ENCODE data around the gene RIPOR3.
"Not testable (repeated sequence)": the region's sequence is repeated elsewhere in the genome, so short reads cannot be mapped to it uniquely, and the experiment has no call there.

Gene RIPOR3

GRCh38 chr20:50574108-50574507, 117.2 kb downstream of the RIPOR3 start:
- TF ChIP-seq GATA1 (IDR thresholded peaks at IDR 0.05; ENCODE audit: low read depth, low read length) (no peak), POLR2A (IDR thresholded peaks at IDR 0.05; ENCODE audit: low read length) (no peak)
- DNase-seq: no peak

GRCh38 chr20:50572938-50573777, 118.2 kb downstream of the RIPOR3 start:
- no peak for DNase-seq

DNA sequence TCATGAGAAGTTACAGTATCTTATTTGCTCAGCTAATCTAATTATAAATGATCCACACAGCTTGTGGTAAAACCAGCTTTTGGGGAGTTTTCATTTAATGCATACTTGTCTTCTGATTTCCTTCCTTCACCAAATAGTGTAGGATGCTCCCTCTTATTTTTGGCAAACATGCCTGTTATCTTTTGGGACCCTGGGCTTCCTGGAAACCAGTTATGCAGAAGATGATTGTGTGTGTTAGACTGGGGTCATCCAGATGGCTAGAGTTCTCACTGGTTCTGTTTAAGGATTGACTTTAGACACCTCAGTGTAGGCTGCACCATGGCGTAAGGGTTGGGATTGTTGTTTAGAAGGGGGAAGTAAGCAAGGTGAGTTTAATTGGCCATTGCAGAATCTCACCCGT, 119.9 kb downstream of the RIPOR3 start:
- no peak for TF ChIP-seq POLR2A (IDR thresholded peaks at IDR 0.05; ENCODE audit: low read length)
- no peak for TF ChIP-seq GATA1 (IDR thresholded peaks at IDR 0.05; ENCODE audit: low read depth, low read length)
- no peak for DNase-seq

More at GRCh38 chr20:50572938-50573777, 118.2 kb downstream of the RIPOR3 start:
- no peak for TF ChIP-seq GATA1 (IDR thresholded peaks at IDR 0.05; ENCODE audit: low read depth, low read length)
- no peak for TF ChIP-seq POLR2A (IDR thresholded peaks at IDR 0.05; ENCODE audit: low read length)

- DNase-seq: peak; percentile 43 to 47
- TF ChIP-seq GATA1 (IDR thresholded peaks at IDR 0.05; ENCODE audit: low read depth, low read length): no peak
- no peak for TF ChIP-seq POLR2A (IDR thresholded peaks at IDR 0.05; ENCODE audit: low read length)
Measured at GRCh38 chr20:50569864-50570836, 121.2 kb downstream of the RIPOR3 start.

- DNase-seq: not testable (repeated sequence)
Measured at GRCh38 chr20:50569487-50569863, 121.9 kb downstream of the RIPOR3 start.

DNA sequence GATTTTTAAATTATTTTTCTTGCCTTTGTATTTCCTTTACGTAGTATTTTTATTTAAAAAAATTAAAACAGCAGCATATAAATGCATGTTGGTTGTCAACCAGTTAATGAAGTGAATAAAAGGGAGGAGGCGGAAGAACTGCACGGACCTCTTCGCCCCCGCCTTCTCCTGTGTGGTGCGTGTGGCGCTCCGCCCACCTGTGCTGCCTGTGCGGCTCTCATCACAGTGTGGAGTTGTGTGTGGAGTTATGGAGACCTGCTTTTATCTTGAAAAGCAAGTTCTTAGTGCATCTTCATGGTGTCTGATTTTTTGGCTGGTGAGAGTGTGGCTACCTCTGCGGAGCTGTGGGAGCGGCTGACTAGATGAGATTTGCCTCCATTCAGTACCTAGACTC, 122.8 kb downstream of the RIPOR3 start:
- no peak for DNase-seq
- TF ChIP-seq POLR2A (IDR thresholded peaks at IDR 0.05; ENCODE audit: low read length) (no peak), GATA1 (IDR thresholded peaks at IDR 0.05; ENCODE audit: low read depth, low read length) (no peak)

DNA sequence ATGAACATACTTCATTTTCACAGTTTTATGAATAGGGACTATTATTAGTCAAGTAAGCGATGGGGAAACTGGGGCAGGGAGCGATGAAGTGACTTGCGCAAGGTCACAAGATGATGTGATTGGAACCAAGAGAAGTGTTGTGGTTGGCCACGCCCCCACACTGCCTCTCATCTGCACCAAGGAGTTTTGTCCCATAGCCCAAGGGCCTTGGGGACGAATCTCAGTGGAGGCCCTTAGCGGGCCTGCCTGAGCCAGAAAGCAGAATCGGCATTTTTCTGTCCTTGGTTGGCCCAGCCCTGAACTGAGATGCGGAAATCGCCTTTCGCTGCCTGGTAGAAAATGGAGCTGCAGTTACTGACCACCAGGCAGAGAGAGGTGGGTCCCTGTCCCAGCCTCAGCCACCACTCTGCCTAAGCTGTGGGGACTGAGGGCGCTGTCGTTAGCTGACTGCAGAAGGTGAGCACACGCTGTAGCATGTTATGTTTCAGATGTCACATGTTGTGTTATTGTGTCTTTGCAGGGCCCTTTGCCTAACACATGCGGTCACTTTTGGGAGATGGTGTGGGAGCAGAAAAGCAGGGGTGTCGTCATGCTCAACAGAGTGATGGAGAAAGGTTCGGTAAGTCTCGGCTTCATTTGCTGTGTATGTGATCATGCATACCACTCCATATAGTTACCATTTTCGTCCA, 123.3 kb downstream of the RIPOR3 start:
- no peak for DNase-seq
- TF ChIP-seq POLR2A (IDR thresholded peaks at IDR 0.05; ENCODE audit: low read length) (no peak), GATA1 (IDR thresholded peaks at IDR 0.05; ENCODE audit: low read depth, low read length) (no peak)

DNA sequence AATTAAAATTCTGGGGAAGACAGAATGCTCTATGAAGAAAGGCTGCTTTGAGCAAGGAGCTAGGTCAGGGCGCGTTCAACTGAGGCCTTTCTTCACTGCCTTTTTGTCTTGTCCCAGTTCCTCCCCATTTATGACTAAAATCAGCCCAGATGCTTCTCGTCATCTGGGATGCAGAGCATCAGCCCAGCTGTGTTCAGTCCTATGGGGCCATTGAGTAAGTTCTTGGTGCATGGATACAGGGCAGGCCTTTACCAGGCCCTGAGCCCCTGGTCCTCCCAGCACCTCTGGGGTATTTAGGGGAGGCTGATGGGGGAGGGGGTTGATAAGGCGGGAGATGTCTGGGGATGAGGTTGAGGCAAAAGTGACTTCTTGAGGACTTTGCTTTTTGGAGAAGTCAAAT, 125.5 kb downstream of the RIPOR3 start:
- no peak for DNase-seq
- TF ChIP-seq POLR2A (IDR thresholded peaks at IDR 0.05; ENCODE audit: low read length) (no peak), GATA1 (IDR thresholded peaks at IDR 0.05; ENCODE audit: low read depth, low read length) (no peak)

DNA sequence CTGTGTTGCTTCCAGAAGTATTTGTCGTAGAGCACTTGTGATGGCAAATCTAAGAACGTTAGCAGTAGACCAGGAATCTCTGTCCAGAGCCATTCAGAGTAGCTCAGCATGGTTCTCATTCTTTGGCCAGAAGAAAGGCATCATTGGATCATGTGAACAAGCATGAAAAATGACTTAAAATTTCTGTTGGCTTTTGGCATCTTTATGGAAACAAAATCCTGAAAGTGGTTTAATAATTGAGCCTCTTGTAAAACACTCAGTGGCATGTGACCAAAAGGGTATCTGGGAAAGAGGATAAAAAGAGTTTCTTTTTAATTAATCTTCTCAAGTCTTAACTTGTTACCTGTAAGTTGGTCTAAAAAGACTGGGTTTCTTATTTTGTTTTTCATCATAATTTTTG, 126.0 kb downstream of the RIPOR3 start:
- DNase-seq: no peak
- TF ChIP-seq POLR2A (IDR thresholded peaks at IDR 0.05; ENCODE audit: low read length) (no peak), GATA1 (IDR thresholded peaks at IDR 0.05; ENCODE audit: low read depth, low read length) (no peak)

DNA sequence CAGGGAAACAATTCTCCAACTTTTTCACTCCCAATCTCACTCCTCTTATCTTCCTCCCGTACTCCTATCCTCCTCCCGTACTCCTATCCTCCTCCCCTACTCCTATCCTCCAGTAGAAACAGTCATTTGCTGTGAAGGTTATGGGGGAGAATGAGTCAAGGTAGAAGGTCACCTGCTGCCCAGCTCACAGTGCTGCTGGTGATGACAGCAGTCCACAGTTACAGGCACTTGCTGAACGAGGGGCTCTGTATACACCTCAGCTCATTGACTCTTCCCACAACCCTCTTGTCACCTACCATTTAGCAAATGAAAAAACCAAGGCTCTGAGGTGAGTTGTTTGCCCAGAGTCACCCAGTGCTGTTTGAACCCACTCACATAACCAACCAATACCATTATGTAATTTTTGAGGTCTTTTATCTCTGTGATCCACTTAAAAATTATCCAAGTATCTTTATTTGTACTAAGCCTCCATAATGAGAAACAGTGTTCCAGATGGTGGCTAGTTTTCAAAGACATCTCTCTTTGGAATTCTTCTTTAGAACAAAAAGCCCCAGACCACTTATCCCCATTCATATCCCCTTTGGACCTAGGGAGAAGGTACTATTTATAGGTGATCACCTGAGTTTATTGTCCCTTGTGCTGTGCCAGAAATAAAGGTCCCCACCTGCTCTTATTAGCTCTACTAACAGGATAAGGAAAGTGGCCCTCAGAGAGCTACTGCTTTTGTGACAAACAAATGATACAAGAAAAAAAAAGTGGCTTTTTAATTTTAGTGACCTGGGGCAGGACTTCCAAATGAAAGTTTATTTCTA, 128.0 kb downstream of the RIPOR3 start:
- TF ChIP-seq GATA1 (IDR thresholded peaks at IDR 0.05; ENCODE audit: low read depth, low read length) (no peak), POLR2A (IDR thresholded peaks at IDR 0.05; ENCODE audit: low read length) (no peak)
- no peak for DNase-seq

GRCh38 chr20:50562262-50562701, 129.1 kb downstream of the RIPOR3 start:
- no peak for DNase-seq
- TF ChIP-seq GATA1 (IDR thresholded peaks at IDR 0.05; ENCODE audit: low read depth, low read length) (no peak), POLR2A (IDR thresholded peaks at IDR 0.05; ENCODE audit: low read length) (no peak)

- no peak for TF ChIP-seq POLR2A (IDR thresholded peaks at IDR 0.05; ENCODE audit: low read length)
- TF ChIP-seq GATA1 (IDR thresholded peaks at IDR 0.05; ENCODE audit: low read depth, low read length): no peak
- DNase-seq: no peak
Measured at GRCh38 chr20:50561379-50562078, 129.8 kb downstream of the RIPOR3 start.
